A375 (cell line): ENCODE data around the gene UBE4A. TPM values are rescaled to one million over a fixed set of nuclear protein-coding genes. Genes with fewer than 3 reads are reported as not detected.

Source experiments
- small RNA-seq: library from RNA; depleted of rRNA; stranded (forward); fragments of <200 nt; gene quantifications from one replicate; pipeline ENCODE3, GENCODE V24; 2014
- total RNA-seq: library from RNA; depleted of rRNA; stranded (reverse); fragments of >200 nt; shearing (Covaris generic); gene quantifications from 2 replicates; pipeline ENCODE4 v1.2.3, GENCODE V29; 2014; rRNA removed

UBE4A gene
- total RNA-seq, result 30.0 and 32.2 TPM in 2 replicates

GRCh38 chr11:118359295-118359958 is at the start of gene UBE4A:
UBE4A (plus strand) TSS chr11:118359600; CDS start chr11:118365081, 5,481 bp downstream.

GRCh38 chr11:118342503-118343161 is 16.8 kb upstream of the UBE4A start, which contains the start of gene CD3D:
CD3D (minus strand) TSS chr11:118342705; CDS start chr11:118342607, 98 bp downstream.

DNA sequence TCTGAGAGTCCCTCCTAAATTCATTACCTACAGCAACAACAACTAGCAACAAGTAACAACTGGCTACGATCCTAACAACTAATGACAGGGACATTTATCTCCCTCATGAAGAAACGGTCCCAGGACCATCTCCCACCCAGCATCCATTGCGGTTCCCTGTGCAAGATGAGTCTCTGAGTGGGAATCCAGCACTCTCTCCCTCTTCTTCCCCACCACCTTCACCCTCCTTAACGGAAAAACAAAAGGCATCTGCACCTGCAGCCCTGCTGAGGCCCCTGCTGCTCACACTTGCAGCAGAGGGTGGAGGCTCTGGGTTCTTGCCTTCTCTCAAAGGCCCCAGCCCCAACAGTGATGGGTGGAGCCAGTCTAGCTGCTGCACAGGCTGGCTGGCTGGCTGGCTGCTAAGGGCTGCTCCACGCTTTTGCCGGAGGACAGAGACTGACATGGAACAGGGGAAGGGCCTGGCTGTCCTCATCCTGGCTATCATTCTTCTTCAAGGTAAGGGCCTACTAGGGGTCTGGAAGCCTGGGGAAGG is 15.4 kb upstream of the UBE4A start, which contains the start of gene CD3G:
TSS of gene CD3G (plus strand) at position 364 of the 535 bp plus-strand sequence. CDS start at position 444, 80 bp downstream.

GRCh38 chr11:118401151-118401879 is 41.9 kb downstream of the UBE4A start, which contains the start of gene ATP5MG:
ATP5MG (plus strand) TSS chr11:118401606; CDS start chr11:118401666, 60 bp downstream.

DNA sequence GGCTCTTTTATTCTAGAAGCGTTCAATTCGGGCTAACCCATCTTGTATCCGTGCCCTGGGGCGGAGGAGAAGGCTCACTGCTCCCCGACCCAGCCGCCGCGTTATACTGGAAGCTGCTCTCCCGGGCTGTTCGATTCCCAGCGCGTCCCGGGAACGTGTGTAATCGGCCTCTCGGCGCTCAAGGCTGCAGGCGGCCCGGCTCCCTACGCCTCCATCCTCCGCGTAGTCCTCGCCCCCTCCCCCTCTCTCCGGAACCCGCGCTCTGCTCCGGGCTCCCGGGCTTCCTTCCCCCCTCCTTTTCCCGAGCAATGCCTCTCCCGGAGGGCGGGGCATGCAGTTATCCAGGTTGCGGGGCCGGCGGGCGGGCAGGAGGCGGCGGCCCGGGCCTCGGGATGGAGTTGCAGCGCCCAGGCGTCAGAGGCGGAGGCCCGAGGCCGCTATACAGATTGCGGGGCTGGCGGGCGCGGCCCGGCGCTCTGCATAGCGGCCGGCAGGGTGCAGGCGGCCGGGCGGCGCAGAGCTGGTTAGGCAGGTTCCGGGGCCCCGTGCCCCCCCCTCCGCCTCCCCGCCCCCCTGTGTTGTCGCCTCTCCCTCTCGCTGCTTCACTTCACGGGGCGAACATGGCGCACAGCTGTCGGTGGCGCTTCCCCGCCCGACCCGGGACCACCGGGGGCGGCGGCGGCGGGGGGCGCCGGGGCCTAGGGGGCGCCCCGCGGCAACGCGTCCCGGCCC is 76.7 kb downstream of the UBE4A start, which contains the start of gene KMT2A:
TSS of gene KMT2A (plus strand) at position 600 of the 732 bp plus-strand sequence. CDS start at position 621, 21 bp downstream.

Small RNAs within 50 kb of the gene (small RNA-seq; reads per million reads assigned to genes)
- gene AP001582.1, result not detected

Other genes starting within 250 kb of the UBE4A start
- 0.13 TPM in 1 of 2 replicates, not detected in the other for gene SCN4B, start 206.8 kb upstream of the UBE4A start, total RNA-seq
- not detected in 2 replicates for gene SCN2B, start 183.0 kb upstream of the UBE4A start, total RNA-seq
- not detected in 2 replicates for gene JAML, start 134.6 kb upstream of the UBE4A start, total RNA-seq
- not detected in 2 replicates for gene MPZL3, start 107.2 kb upstream of the UBE4A start, total RNA-seq
- gene MPZL2, start 95.3 kb upstream of the UBE4A start, total RNA-seq, result not detected in 2 replicates
- not detected in 2 replicates for gene CD3E, start 54.9 kb upstream of the UBE4A start, total RNA-seq
- gene CD3D, start 16.9 kb upstream of the UBE4A start, total RNA-seq, result not detected in 2 replicates
- not detected in 2 replicates for gene CD3G, start 15.3 kb upstream of the UBE4A start, total RNA-seq
- 149 and 192 TPM in 2 replicates for gene ATP5MG, start 42.0 kb downstream of the UBE4A start, total RNA-seq
- 37.5 and 45.8 TPM in 2 replicates for gene KMT2A, start 76.9 kb downstream of the UBE4A start, total RNA-seq
- gene TTC36, start 167.9 kb downstream of the UBE4A start, total RNA-seq, result 0.38 and 2.7 TPM in 2 replicates
- 1.8 and 4.7 TPM in 2 replicates for gene TMEM25, start 171.6 kb downstream of the UBE4A start, total RNA-seq
- 28.7 and 37.0 TPM in 2 replicates for gene IFT46, start 206.3 kb downstream of the UBE4A start, total RNA-seq
- gene ARCN1, start 212.8 kb downstream of the UBE4A start, total RNA-seq, result 144 and 160 TPM in 2 replicates
- gene PHLDB1, start 248.0 kb downstream of the UBE4A start, total RNA-seq, result 66.2 and 75.3 TPM in 2 replicates